Chondrocyte (in vitro differentiated cells): ENCODE results near the gene MRC1. TPM values are rescaled to one million over a fixed set of nuclear protein-coding genes. Genes with fewer than 3 reads are reported as not detected.

Experiments
- DNase-seq: peaks from one replicate; pipeline ENCODE4 v3.0.0; 2021; ENCODE audit warnings: mixed read lengths, low spot score
- H3K27ac Mint-ChIP-seq: one replicate; pipeline ENCODE4 v1.8.0; 2021; ENCODE audit warnings: mild to moderate bottlenecking, moderate library complexity, mixed read lengths; ENCODE audit not compliant: unreplicated experiment
- H3K27me3 Mint-ChIP-seq: 2 replicates; pipeline ENCODE4 v1.8.0; 2021; ENCODE audit warnings: low read depth, mixed read lengths
- H3K36me3 Mint-ChIP-seq: 2 replicates; pipeline ENCODE4 v1.8.0; 2021; ENCODE audit warnings: low read depth, mixed read lengths
- H3K4me1 Mint-ChIP-seq: 2 replicates; pipeline ENCODE4 v1.8.0; 2021; ENCODE audit warnings: low read depth, mild to moderate bottlenecking, mixed read lengths
- H3K4me3 Mint-ChIP-seq: one replicate; pipeline ENCODE4 v1.8.0; 2021; ENCODE audit warnings: mild to moderate bottlenecking, moderate library complexity, mixed read lengths; ENCODE audit not compliant: unreplicated experiment
- H3K9me3 Mint-ChIP-seq: 2 replicates; pipeline ENCODE4 v1.8.0; 2021; ENCODE audit warnings: low read depth, mixed read lengths
- total RNA-seq: library from RNA; stranded (reverse); gene quantifications from 3 replicates; pipeline ENCODE4 v1.2.1, GENCODE V29; 2021
- TF ChIP-seq, protein P1 (sequence below): fragments of 200-600 bp; sonication (generic); IDR thresholded peaks from 2 replicates; pipeline ENCODE4 v1.5.0; 2021; ENCODE audit warnings: antibody characterized with exemption, mild to moderate bottlenecking, moderate library complexity

MRC1 gene
- total RNA-seq, 1 donor from 2014 or later: not detected

DNA sequence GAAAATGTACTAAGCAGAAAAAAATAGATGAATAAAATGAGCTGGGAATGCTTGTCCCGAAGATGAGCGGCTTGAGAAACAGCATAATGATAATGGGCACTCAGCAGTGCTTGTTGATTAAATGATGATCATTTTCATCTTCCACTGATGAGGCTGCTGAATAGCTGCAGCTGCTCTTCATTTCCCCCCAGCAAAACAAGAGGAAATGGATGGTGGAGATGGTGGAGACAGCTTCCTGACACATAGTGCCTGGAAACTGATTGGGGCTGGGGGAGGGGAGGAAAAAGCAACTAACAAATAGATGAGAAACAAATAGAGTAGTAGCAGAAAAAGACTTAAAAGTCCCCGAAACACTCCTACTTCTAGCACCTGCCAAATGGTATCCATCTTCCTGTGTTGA is 41.4 kb downstream of the MRC1 start:
- DNase-seq: no peak
- TF ChIP-seq, protein P1, sequence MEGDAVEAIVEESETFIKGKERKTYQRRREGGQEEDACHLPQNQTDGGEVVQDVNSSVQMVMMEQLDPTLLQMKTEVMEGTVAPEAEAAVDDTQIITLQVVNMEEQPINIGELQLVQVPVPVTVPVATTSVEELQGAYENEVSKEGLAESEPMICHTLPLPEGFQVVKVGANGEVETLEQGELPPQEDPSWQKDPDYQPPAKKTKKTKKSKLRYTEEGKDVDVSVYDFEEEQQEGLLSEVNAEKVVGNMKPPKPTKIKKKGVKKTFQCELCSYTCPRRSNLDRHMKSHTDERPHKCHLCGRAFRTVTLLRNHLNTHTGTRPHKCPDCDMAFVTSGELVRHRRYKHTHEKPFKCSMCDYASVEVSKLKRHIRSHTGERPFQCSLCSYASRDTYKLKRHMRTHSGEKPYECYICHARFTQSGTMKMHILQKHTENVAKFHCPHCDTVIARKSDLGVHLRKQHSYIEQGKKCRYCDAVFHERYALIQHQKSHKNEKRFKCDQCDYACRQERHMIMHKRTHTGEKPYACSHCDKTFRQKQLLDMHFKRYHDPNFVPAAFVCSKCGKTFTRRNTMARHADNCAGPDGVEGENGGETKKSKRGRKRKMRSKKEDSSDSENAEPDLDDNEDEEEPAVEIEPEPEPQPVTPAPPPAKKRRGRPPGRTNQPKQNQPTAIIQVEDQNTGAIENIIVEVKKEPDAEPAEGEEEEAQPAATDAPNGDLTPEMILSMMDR: no peak
- Mint-ChIP-seq H3K27ac (no peak overlapping the region), H3K4me1 (no peaks in the 10 kb centered on the region), H3K4me3 (no peak overlapping the region), H3K27me3 (peaks cover 15% of the 10 kb centered on the region), H3K36me3 (no peaks in the 10 kb centered on the region), H3K9me3 (no peaks in the 10 kb centered on the region)

DNA sequence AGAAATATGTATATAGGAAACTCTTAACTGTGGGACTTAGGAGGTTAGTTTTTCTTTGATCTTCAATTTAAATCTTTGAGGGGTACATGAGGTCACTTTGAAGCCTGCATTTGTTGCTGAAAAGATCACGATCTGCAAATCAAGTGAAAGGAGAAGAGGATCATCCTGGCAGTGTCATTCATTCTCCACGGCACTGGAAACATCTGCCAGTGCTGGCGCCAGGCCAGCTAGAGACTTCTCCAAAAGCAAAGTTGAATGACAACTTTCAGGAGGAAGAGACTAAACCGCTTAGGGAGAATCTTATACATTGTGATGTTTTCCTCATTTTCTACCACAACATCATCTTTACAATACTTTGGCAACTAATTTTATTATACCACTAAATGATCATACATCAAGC is 42.5 kb downstream of the MRC1 start:
- no peak for DNase-seq
- Mint-ChIP-seq H3K36me3 (no peaks in the 10 kb centered on the region), H3K4me3 (no peak overlapping the region), H3K27me3 (peaks cover 14% of the 10 kb centered on the region), H3K9me3 (no peaks in the 10 kb centered on the region), H3K27ac (no peak overlapping the region), H3K4me1 (no peaks in the 10 kb centered on the region)
- TF ChIP-seq, protein P1: no peak

DNA sequence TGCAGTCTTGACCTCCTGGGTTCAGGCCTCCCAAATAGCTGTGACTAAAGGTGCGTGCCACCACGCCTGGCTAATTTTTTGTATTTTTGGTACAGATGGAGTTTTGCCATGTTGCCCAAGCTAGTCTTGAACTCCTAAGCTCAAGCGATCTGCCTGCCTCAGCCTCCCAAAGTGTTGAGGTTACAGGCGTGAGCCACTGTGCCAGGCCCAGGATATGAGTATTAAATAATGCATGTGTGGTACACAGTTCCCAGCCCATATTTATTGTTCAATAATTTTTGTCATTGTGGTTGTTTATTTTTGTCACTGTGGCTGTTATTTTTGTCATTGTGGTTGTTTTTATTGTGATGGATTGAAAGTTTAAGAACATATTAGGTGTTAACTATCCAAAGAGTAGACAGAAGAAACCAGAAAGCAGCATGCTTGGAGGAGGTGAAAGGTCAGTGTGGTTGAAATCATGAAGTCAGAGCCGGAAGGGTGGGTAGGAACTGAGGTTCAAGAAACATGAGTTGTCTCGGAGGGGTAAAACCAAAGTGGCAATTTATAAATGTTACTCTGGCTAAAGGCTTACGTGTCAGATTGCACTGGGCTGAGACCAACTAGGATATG is 45.0 kb downstream of the MRC1 start:
- no peak overlapping the region for H3K4me3 Mint-ChIP-seq
- TF ChIP-seq, protein P1: no peak
- H3K36me3 Mint-ChIP-seq: no peaks in the 10 kb centered on the region
- no peak for DNase-seq
- peaks cover 18% of the 10 kb centered on the region for H3K27me3 Mint-ChIP-seq
- no peak overlapping the region for H3K27ac Mint-ChIP-seq
- H3K4me1 Mint-ChIP-seq: no peaks in the 10 kb centered on the region
- peaks cover 4% of the 10 kb centered on the region for H3K9me3 Mint-ChIP-seq

DNA sequence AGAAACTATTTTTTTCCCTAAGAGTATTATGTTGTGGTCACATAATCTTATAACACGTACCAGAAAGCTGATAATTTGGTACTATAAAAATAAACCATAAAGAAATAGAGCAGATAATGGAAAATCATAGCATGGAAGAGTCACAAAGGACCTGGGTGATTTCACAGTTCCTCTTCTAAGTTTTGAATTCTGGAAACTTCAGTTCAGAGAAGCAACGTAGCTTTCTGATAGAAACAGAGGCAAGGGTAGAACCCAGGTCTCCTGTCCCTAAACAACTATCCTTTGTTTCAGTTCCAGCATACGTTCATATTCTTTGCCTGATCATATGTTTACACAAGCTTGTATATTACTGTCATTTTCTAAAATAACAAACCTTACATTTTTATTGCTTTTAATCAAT is 47.9 kb downstream of the MRC1 start:
- Mint-ChIP-seq H3K4me3 (no peak overlapping the region), H3K9me3 (peaks cover 4% of the 10 kb centered on the region), H3K27me3 (peaks cover 16% of the 10 kb centered on the region), H3K27ac (no peak overlapping the region), H3K4me1 (no peaks in the 10 kb centered on the region), H3K36me3 (no peaks in the 10 kb centered on the region)
- DNase-seq: no peak
- TF ChIP-seq, protein P1: no peak

DNA sequence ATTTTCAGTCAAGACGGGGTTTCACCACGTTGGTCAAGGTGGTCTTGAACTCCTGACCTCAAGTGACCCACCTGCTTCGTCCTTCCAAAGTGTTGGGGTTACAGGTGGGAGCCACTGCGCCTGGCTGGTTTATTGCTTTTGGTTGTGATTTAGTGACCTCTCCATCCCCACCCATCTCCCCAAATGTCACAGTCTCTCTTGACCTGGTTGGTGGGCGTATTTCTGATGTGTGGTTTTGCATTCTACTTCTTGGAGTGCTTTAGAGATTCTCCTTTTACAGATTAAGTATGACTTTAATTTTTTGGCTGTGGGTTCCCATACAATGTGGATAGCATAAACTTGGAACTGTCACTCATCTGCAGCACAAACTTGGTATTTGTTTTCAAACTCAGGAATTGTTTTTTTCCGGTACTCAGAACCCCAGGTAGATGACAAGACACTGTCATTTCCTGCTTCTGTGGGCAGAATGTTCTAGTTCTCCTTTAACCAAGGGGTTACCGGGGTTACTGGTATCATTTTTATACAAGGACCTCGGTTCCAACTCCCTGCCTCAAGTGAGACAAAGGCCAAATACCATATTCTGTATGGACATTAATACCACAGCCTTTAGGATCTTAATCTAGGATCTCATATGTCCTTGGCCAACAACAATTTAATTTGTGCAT is 50.5 kb downstream of the MRC1 start:
- Mint-ChIP-seq H3K9me3 (peaks cover 4% of the 10 kb centered on the region), H3K36me3 (no peaks in the 10 kb centered on the region), H3K27ac (no peak overlapping the region), H3K27me3 (peaks cover 26% of the 10 kb centered on the region), H3K4me1 (no peaks in the 10 kb centered on the region), H3K4me3 (no peak overlapping the region)
- TF ChIP-seq, protein P1: no peak
- no peak for DNase-seq
